ENCODE data around the gene EPHA4.

The EPHA4 gene

DNA sequence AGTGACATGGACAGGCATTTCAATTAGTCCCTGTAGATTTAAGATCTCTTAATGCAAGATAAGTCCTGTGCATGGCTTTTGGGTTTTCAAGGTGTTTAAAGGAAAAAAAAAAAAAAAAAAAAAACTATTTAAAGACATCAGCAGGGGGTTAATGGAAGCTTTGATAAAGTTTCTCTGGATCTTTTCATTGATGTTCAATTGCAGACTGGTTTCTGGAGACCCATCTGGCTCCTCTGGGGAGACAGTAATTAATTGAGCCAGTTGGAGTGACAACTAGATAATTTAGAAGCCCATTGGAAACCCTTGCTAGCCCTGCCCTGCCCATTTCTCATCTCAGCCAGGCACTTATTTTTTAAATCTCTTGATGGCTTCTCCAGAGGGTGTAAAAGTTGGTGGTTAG, 98.7 kb downstream of the EPHA4 start:
- TF ChIP-seq GATA3 (IDR thresholded peaks at IDR 0.05; ENCODE audit: low read depth, low read length) (no peak), GATA2 (IDR thresholded peaks at IDR 0.05; ENCODE audit: low read depth, low read length) (no peak)

GRCh38 chr2:221468317-221468716, 103.8 kb downstream of the EPHA4 start:
- TF ChIP-seq GATA3 (IDR thresholded peaks at IDR 0.05; ENCODE audit: low read depth, low read length): no peak
- no peak for TF ChIP-seq GATA2 (IDR thresholded peaks at IDR 0.05; ENCODE audit: low read depth, low read length)

DNA sequence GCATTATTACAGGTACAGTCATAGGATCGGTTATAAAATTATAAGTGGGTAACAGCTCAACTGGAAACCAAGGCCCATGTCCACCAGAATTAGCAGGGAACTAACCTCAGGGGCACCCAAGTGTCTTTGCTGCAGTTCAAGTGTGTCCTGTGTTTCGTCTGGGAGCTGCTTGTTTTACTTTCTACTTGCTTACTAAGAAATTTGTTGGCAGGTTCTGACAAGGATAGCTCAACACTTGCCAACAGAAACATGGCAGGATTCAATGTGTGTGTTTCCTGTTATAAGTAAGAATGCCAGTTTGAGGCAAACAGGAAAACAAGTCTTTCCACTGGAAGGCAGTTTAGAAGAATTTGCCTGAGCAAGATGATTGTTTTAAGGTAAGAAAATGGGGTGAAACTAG, 104.5 kb downstream of the EPHA4 start:
- no peak for TF ChIP-seq GATA3 (IDR thresholded peaks at IDR 0.05; ENCODE audit: low read depth, low read length)
- TF ChIP-seq GATA2 (IDR thresholded peaks at IDR 0.05; ENCODE audit: low read depth, low read length): no peak

GRCh38 chr2:221466744-221467143, 105.4 kb downstream of the EPHA4 start:
- TF ChIP-seq GATA3 (IDR thresholded peaks at IDR 0.05; ENCODE audit: low read depth, low read length) (no peak), GATA2 (IDR thresholded peaks at IDR 0.05; ENCODE audit: low read depth, low read length) (no peak)

GRCh38 chr2:221465776-221466175, 106.3 kb downstream of the EPHA4 start:
- TF ChIP-seq GATA3 (IDR thresholded peaks at IDR 0.05; ENCODE audit: low read depth, low read length): no peak
- TF ChIP-seq GATA2 (IDR thresholded peaks at IDR 0.05; ENCODE audit: low read depth, low read length): no peak

- no peak for TF ChIP-seq GATA3 (IDR thresholded peaks at IDR 0.05; ENCODE audit: low read depth, low read length)
- no peak for TF ChIP-seq GATA2 (IDR thresholded peaks at IDR 0.05; ENCODE audit: low read depth, low read length)
Observed at GRCh38 chr2:221464971-221465370, 107.1 kb downstream of the EPHA4 start.

- TF ChIP-seq GATA3 (IDR thresholded peaks at IDR 0.05; ENCODE audit: low read depth, low read length) (no peak), GATA2 (IDR thresholded peaks at IDR 0.05; ENCODE audit: low read depth, low read length) (no peak)
Observed at GRCh38 chr2:221463241-221463896, 108.7 kb downstream of the EPHA4 start.

DNA sequence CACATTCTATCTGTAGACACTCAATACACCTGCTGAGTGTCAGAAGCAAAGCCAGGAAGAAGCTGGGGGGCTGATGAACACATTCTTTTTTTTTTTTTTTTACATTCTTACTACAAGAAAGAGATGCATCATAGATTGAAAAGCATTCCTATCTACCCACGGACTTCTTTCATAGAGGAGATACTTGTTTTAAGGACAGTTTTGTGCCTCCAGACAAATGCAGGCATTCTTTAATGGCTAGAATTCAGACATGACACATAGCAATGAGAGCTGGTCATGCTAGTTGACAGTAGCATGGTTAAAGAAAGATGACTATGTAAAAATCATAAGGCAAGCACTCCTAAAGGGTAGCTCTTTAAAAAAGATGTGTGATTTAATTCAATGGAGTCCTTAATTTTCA, 110.2 kb downstream of the EPHA4 start:
- no peak for TF ChIP-seq GATA3 (IDR thresholded peaks at IDR 0.05; ENCODE audit: low read depth, low read length)
- TF ChIP-seq GATA2 (IDR thresholded peaks at IDR 0.05; ENCODE audit: low read depth, low read length): no peak

DNA sequence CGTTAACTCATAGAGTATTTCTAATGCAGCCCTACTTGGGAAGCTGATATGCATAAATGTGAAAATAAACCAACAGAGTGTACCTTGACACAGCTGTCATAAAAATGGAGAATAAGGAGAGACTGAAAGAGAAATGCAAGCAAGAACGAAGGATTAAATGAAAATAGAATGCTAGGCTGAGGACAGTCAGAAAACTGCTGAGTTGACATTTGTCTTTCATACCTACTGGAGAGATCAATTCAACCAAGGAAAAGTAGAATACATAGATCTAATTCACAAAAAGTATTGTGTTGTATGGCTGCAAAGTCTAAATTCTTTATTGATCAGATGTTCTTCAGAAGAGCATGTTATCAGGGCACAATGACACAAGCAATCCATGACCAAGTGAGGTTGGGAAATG, 112.0 kb downstream of the EPHA4 start:
- no peak for TF ChIP-seq GATA2 (IDR thresholded peaks at IDR 0.05; ENCODE audit: low read depth, low read length)
- TF ChIP-seq GATA3 (IDR thresholded peaks at IDR 0.05; ENCODE audit: low read depth, low read length): no peak

DNA sequence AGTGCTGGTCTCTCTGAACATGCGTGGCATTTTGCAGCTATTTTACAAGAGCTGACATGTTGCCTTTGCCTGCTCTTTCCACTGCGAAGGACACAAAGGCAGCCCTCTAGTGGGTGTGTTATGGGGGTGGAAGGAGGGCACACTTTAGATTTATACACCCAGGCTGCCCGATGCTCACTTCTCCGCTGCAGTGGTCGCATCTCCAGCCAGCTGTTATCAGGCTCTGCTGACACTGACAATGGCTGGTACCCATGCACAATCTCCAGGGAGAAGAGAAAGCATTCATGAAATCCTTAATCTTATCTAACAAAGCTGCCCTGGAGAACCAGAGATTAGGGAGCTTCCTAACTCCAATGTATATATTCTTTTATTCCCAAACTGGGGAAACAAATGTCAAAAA, 113.5 kb downstream of the EPHA4 start:
- TF ChIP-seq GATA3 (IDR thresholded peaks at IDR 0.05; ENCODE audit: low read depth, low read length) (no peak), GATA2 (IDR thresholded peaks at IDR 0.05; ENCODE audit: low read depth, low read length) (no peak)

DNA sequence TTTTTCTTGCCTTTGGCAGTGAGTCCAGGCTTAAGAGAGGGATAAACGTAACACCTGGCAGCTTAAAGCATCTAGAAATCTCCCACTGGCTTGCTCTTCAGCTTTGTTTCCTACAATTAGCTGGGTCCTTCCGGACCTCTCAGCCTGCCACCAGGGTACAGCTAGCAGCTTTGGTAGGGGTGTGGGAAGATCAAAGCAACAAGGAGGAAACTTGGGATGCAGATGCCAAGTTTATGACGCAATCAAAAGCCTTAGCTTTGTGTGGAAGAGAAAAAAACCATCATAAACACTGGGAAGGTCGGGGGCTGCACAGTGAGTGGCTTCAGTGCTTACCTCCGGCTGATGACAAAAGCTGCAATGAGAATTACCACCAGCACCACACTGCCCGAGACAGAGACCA, 116.9 kb downstream of the EPHA4 start:
- no peak for TF ChIP-seq GATA3 (IDR thresholded peaks at IDR 0.05; ENCODE audit: low read depth, low read length)
- TF ChIP-seq GATA2 (IDR thresholded peaks at IDR 0.05; ENCODE audit: low read depth, low read length): no peak

DNA sequence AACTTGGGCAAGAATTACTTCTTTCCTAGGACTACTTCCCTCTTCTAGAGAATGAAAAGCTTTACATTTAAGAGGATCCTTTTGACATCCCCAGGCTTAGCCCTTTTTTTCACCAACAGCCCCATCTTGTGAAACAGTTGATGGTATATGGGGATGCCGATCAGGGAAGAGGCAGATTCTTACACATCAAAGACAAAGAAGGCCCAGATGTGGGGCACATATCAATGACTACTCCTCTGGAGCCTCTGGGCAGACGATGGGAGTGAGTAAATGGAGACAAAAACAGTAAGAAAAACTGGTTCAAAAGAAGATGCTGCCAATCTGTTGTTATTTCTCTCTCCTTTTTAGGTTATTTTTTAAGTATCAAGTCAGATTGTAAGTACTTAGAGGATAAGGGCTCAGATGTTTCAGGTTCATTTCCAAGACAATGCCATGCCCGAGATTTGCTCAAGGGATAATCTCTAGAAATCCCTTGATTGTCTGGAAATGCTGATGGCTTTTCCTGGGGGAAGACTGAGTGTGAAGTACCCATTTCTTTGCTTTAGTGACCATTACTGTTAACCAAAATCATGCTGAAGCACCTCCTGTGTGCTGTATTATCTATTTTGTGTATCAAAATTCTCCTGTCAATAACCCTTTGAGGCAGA, 117.5 kb downstream of the EPHA4 start:
- TF ChIP-seq GATA3 (IDR thresholded peaks at IDR 0.05; ENCODE audit: low read depth, low read length): no peak

- TF ChIP-seq GATA2 (IDR thresholded peaks at IDR 0.05; ENCODE audit: low read depth, low read length): no peak
- no peak for TF ChIP-seq GATA3 (IDR thresholded peaks at IDR 0.05; ENCODE audit: low read depth, low read length)
Observed at GRCh38 chr2:221451862-221452788, 120.0 kb downstream of the EPHA4 start.

DNA sequence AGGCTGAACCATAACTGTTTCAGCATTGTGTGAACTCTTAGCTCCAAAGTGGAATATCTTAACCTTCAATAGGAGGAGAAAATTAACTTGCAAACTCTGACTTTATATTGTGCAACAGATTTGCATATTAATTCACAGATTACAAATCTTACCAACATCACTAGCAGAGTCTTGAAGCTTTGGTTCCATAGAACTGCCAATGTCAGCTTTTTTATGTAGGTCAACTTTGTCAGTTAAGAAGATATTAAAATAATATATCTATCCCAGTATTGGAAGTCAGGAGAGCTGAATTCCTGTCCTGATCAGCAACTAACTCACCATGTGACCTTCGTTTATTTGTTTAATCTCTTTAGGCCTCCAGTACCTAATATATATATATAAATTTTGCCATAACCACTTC, 121.8 kb downstream of the EPHA4 start:
- TF ChIP-seq GATA3 (IDR thresholded peaks at IDR 0.05; ENCODE audit: low read depth, low read length): no peak
- no peak for TF ChIP-seq GATA2 (IDR thresholded peaks at IDR 0.05; ENCODE audit: low read depth, low read length)
